ENCODE results near the gene USP47.

USP47 gene

DNA sequence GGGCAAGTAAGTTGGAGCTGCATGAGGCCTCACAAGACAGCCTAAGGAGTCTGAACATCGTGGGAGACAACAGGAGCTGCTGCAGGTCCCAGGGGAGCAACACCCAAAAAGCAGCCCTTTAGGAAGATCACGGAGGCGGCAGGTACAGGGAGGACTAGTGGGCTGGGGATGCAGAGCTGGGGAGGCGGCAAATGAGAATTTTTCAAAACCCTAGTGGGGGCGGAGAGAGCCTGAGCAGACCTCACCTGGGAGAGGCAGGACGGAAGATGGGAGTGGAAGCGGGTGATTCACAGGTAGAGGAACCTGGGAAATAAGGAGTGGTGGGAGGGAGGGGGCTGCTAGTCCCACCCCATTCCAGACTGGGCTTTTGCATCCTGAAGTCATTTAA is 124.6 kb downstream of the USP47 start:
- no peak for DNase-seq (ENCODE audit: low read depth)

DNA sequence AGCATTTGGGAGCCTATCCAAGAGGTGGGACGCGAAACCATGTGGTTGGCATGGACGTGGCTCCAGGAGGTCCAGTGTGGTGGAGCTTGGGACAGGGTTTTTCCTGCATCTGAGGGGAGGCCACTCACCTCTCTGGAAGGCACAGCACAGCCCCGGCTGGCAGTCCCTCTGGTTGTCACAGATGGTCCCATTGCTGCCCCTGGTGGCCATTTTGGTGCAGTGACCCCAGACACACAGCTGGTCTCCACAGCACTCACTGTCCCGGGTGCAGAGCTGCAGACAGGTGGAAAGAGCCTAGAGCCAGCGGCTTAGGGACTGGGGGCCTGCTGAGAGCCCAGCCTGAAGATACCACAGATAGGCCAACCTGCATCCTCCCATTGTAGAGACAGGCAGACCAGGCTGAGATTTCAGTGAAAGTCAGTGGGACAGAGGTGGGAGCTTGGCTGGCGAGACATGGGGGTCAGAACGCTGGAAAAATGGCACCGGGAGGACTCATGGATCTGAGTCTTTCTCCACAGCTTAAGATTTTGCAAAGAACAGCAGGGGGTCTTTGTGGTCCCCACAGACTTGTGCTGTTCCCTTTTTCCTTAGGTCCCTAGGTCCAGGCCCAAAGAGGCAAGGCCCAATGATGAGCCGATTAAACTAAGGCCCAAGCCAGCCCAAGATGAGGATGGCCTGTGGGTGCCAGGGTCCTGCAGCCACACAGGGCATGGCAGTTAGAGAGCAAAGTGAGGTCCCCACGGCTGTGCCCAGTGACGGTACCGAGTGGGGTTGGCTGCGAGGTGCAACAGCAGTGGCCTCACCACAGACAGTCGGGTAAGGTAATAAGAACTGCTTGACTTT is 125.3 kb downstream of the USP47 start:
- no peak for DNase-seq (ENCODE audit: low read depth)

DNA sequence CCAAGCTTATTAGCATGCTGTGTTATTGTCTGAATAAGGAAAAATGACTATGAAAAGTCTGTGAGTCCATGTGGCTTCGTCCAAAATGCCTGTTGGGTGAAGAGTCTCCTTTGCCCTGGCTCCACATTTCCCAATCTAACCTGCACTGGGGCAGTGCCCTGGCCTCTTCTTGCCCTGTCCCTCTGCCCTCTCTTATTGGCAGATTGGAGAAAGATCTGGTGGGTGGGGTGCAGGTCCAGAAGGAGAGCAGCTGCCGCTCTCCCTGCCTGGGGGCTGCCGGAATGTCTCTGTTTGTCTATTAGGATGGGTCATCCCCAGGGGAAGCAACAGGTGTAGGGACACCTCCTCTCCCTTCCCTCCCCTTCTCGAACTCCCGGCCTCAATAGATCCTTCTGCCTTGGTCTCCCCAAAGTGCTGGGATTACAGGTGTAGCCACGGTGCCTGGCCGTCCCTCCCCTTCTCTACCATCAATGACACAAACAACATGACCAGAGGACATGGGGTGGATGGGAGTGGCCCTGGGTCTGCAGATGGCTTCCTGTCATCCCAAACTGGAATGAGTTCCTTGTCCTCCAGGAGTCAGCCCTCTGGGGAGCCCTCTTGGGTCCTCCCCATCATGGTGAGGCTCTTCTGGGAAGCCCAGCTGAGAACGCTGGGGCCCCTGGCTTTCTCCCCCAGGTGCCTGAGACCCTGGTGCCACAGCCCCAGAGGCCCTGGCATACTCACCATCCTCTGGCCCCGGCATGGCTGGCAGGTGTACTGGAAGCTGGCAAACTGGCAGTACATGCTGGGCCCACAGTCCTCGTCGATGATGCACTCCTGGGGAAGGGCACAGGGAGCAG is 126.1 kb downstream of the USP47 start:
- no peak for DNase-seq (ENCODE audit: low read depth)

GRCh38 chr11:11968511-11969280 is 126.9 kb downstream of the USP47 start:
- peak; percentile 84 for DNase-seq (ENCODE audit: low read depth)

GRCh38 chr11:11969380-11970215 is 127.8 kb downstream of the USP47 start:
- no peak for DNase-seq (ENCODE audit: low read depth)

DNA sequence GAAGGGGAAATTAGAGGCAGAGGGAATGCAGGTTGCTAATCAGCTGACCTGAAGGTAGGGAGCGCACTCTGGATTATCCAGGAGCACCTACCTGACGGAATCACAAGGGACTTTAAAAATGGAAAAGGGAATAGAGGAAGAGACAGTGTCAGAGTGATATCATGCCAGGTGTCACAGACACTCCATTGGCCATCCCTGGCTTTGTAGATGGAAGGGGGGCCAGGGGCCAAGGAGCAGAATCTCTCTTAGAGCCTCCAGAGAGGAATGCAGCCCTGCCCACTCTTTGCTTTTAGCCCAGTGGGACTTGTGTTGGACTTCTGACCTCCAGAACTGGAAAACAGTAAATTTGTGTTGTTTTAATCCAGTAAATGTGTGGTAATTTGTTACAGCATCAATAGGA is 128.8 kb downstream of the USP47 start:
- DNase-seq (ENCODE audit: low read depth): no peak

DNA sequence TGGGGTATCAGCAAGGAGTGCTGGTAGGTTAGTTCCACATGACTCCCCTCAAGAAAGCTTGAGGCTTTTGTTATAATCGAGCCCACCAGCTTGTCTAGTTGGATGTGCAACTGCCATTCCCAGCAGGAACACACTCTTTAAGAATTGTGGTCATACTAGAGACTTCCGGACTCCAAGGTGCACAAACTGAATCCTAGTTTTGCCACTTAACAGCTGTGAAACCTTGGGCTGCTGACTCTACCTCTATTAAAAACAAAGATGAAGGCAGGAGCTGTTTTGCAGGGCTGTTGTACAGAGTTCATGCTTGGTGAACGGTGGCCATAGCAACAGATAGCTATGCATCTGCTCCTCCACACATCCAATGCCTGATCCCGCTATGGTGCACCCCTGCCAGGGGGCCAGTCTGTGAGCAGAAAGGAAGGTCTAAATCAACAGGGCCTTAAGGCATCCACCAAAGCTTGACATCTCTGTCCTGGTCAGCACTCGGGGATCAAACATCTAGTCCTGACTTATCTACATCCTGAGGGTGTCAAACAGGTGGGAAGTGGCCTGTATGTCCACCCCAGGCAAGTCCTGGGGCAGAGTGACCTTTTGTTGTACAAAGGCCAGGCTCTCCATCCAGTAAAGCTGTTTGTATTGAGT is 130.3 kb downstream of the USP47 start:
- no peak for DNase-seq (ENCODE audit: low read depth)

- DNase-seq (ENCODE audit: low read depth): no peak
Observed at GRCh38 chr11:11972730-11973341, 131.1 kb downstream of the USP47 start.

DNA sequence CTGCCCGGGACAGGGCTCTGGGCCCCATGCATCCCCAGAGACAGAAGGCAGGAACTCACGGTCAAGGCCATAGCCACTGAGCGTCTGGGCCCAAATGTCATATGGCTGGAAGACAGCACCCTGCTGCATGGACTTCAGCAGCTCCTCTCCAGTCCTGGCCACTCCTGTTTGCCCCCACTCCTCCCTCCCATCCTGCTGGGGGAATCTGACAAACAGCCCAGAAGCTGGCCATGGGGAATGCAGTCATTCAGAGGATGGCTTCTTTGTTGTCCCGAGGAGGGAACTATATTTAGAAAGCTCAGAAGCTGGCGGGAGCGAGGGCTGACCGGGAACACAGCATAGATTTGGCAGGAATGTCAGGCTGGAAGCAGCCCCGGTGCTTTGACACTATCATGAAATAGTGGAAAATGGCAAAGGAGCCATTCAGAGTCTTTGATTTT is 131.6 kb downstream of the USP47 start:
- peak; percentile 71 for DNase-seq (ENCODE audit: low read depth)

DNA sequence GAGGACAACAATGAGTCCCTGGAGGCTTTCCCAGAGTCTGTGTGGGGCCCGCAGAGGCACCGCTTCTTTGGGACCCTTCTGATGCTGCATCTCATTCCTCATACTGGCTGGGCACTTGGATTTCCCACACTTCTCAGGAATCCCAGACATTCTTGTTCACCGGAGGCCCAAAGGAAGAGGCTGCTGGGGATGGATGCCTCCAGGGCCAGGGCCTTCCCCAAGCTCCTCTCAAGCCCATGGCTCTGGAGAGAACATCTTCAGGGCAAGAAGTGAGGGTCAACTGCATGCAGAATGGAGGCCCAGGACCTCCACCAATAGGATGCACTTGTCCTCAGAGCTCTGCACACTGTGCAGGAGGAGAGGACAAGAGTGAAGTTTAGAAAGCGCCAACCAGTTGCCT is 132.1 kb downstream of the USP47 start:
- DNase-seq (ENCODE audit: low read depth): no peak

DNA sequence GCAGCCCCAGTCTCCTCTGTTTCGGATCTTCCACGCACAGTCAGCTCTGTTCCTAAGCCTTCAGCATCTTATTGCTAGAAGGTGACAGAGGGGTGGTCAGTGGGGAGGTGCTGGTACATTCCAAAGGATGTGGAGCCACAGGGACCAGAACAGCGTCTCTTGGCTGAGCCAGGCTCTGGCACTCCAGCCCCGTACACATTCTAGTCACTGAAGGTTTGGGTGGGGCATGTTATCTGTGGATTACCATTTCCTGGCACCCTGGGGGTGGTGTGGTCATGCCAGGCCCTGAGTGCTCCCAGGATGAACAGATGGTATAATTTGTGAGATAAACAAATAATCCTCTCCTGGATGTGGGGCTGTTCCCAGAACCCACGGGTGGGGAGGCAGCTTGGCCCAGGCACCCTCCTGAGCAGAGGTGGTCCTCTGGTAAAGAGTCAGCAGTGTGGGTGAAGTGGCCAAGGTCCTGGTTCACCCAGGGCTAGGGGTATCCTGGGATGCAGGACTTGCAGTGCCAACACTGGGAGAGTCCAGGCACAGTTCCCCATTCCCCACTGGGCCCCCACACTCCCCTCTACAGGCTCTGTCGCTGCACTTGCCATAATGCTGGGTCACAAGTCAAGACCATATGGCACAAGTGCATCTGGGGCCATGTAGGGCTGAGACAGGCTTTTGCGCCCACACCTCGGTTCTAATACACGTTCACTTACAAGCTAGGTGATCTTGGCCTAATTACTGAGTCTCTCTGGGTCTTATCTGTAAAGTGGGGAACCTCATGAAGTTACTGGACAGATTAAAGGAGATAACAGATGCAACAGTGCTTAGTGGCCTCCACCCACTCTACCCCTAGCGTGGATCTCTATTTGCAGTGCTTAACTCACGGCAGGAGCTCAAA is 133.7 kb downstream of the USP47 start:
- no peak for DNase-seq (ENCODE audit: low read depth)

- no peak for DNase-seq (ENCODE audit: low read depth)
Observed at GRCh38 chr11:11976481-11977127, 134.8 kb downstream of the USP47 start.

DNA sequence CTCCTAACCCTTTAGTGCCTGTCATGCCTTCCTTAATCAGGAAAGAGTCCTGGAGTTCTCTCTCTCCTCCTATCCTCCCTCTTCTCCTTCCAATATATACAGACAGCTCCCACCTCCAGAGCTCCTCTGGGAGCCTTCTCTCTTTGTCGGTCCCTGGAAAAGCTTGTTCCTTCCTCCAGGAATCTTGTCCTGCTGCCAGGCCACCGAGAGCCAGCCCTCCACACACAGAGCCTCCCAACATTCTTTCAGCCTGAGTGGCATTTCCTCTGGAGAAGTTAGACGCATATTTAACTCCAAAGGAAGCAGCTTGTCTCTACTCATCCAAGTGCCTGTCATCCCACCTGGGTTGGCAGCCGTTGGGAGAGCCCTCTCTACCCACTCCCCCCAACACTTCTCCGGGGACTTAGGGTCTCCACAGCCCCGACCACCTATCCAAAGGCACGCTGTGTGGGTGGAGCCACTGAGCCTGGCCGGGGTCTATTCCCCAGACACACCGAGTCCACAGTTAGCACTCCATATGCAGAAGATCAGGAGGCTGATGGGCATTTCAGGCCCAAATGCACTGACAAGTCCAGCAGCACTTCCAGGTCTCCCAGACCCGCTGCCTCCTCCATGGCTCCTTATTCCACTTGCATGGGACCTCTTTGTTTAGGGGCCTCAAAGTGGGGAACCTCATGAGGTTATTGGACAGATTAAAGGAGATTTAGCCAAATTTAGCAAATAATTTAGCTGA is 135.6 kb downstream of the USP47 start:
- peak; percentile 90 for DNase-seq (ENCODE audit: low read depth)

DNA sequence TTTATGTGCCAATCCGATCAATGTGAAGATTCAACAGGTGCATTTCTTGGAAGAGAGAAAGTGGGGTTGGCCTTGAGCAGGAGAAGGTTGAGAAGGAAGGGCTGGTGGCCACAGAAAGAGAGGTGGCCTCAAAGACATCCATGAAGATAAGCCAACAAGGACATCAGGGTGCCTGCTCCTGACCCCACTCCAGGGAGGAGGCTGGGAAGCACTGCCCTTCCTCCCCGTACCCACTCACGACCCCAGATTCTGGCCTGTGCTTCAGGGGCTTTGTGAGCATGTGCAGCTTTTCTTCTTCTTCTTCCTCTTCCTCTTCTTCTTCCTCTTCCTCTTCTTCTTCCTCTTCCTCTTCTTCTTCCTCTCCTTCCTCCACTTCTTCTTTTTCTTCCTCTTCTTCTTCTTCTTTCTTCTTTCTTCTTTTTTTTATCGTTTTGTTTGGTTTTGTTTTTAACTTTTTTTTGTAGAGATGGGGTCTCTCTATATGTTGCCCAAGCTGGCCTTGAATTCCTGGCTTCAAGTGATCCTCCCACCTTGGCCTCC is 136.4 kb downstream of the USP47 start:
- no peak for DNase-seq (ENCODE audit: low read depth)

- DNase-seq (ENCODE audit: low read depth): peak; percentile 80
Observed at GRCh38 chr11:11978792-11979487, 137.2 kb downstream of the USP47 start.

DNA sequence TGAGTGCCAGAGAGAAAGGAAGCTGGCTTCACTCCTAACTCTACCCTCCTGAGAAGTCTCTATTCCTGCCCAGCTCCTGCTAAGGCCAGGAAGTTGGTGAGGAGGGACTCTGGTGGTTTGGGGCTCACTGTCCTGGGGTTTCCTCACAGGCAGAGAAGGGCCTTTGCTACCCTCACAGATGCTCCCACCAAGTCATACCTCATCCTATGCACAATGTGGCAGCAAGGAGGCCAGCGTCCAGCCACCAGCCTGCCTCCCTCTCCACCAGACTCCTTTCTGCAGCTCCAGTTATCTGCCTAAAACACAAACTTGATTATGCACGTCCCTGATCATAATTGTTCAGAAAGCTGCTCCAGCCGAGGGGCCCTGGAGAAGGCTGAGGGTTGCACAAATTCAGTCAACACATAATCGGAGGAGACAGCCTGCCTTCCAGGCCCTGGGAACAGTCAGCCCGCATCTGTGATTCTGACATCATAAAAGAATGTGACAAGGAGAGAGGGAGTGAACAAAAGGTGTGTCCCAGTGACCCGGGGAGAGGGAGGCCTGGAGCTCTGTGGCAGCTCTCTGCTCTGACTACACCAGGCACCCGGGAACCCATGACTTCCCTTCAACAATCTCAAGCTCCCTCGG is 137.8 kb downstream of the USP47 start:
- DNase-seq (ENCODE audit: low read depth): peak; percentile 64

DNA sequence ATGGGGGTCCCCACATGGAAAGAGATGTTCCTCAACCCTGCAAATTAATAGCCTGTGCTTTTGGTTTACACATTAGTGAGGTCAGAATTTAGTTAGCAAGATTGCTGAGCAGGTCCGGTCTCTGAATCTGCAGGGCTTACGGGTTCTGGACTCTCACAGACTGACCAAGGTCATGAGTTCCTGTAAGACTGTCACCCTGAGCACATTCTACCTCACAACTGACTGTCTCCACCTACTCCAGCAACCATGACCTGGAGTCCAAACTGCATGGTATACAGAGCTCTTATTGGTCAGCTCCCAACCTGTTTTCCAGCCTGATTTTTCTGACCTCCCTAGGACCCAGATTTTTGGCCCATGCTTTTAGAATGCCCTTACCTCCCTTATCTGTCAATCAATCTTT is 138.4 kb downstream of the USP47 start:
- DNase-seq (ENCODE audit: low read depth): no peak

Measured in GM04504 (cell line).